A549 (cell line): ENCODE data around the gene MYDGF. TPM values are rescaled to one million over a fixed set of nuclear protein-coding genes. Genes with fewer than 3 reads are reported as not detected.

Experiments
- ATAC-seq, 2 experiments: fragments of 200-7000 bp in 1 of 2; fragments of >200 bp in 1 of 2; cut with Nextera tagmentation in 1 of 2; cut with Tn5 transposase in 1 of 2; 3 replicates each; pipeline versions ENCODE4 v1.8.0 to v1.9.1; 2018 to 2020; ENCODE audit warnings: mild to moderate bottlenecking in 1 of 2, moderate library complexity in 1 of 2
- CTCF ChIA-PET: fragments of 300-600 bp; sonication (Branson Sonifier 250); formaldehyde crosslinking; extraction: SDS; loops from one replicate; lab custom pipeline; 2021; ENCODE audit warnings: antibody characterized with exemption, inconsistent platforms; lab: Yijun Ruan, JAX
- POLR2A ChIA-PET: fragments of 350-600 bp; formaldehyde crosslinking; extraction: SDS; loops from one replicate; lab custom pipeline; 2021; ENCODE audit warnings: antibody characterized with exemption, inconsistent platforms; lab: Yijun Ruan, JAX
- DNase-seq, 2 experiments: peaks; one replicate each; pipeline versions ENCODE4 v3.0.0 to v3.0.0-alpha.2; 2011 to 2016; ENCODE audit warnings: low read depth in 1 of 2, low spot score in 1 of 2
- FAIRE-seq: peaks from 2 replicates; lab custom pipeline; 2011; peaks lifted over from hg19 to GRCh38; lab: Jason Lieb, UNC
- H3K27ac ChIP-seq, 2 experiments: fragments of >200 bp; sonication (Bioruptor Twin); formaldehyde crosslinking; 3 replicates each; pipeline ENCODE4 v1.5.1; 2016 to 2017
- H3K4me1 ChIP-seq: fragments of >200 bp; sonication (Bioruptor Twin); formaldehyde crosslinking; 3 replicates; pipeline ENCODE4 v1.6.1; 2016
- H3K4me2 ChIP-seq: fragments of >200 bp; sonication (Bioruptor Twin); formaldehyde crosslinking; 3 replicates; pipeline ENCODE4 v1.6.1; 2016
- H3K4me3 ChIP-seq: fragments of >200 bp; sonication (Bioruptor Twin); formaldehyde crosslinking; 3 replicates; pipeline ENCODE4 v1.5.1; 2016
- H3K9me3 ChIP-seq: fragments of >200 bp; sonication (Bioruptor Twin); formaldehyde crosslinking; 3 replicates; pipeline ENCODE4 v1.6.1; 2016
- BHLHE40 ChIP-seq: IDR thresholded peaks from 2 replicates; pipeline ENCODE4 v1.6.1; 2012; ENCODE audit warnings: low read depth, low read length, inconsistent platforms
- CBX2 ChIP-seq: fragments of 200-600 bp; sonication (generic); IDR thresholded peaks from 2 replicates; pipeline ENCODE4 v1.6.1; 2016; ENCODE audit warnings: low read depth, mild to moderate bottlenecking, borderline replicate concordance
- FOSB ChIP-seq: fragments of 250-450 bp; sonication (Bioruptor Pico); IDR thresholded peaks from 2 replicates; pipeline ENCODE4 v1.5.0; 2020; ENCODE audit warnings: mild to moderate bottlenecking, moderate library complexity
- HDAC2 ChIP-seq: fragments of 200-600 bp; sonication (generic); IDR thresholded peaks from 2 replicates; pipeline ENCODE4 v1.6.1; 2016
- HES2 ChIP-seq: fragments of >200 bp; sonication (Bioruptor Twin); formaldehyde crosslinking; IDR thresholded peaks from 2 replicates; pipeline ENCODE4 v1.6.1; 2016
- HMGXB4 ChIP-seq: fragments of 250-450 bp; sonication (Bioruptor Pico); IDR thresholded peaks from 2 replicates; pipeline ENCODE4 v1.5.0; 2021; ENCODE audit warnings: mild to moderate bottlenecking, moderate library complexity, borderline replicate concordance
- HOXA7 ChIP-seq: fragments of 250-450 bp; sonication (Bioruptor Pico); IDR thresholded peaks from 2 replicates; pipeline ENCODE4 v1.5.0; 2020; ENCODE audit warnings: mild to moderate bottlenecking, moderate library complexity
- HOXB5 ChIP-seq: fragments of 250-450 bp; sonication (Bioruptor Pico); IDR thresholded peaks from 2 replicates; pipeline ENCODE4 v1.5.0; 2020; ENCODE audit warnings: mild to moderate bottlenecking, moderate library complexity
- MAFK ChIP-seq: fragments of 450-650 bp; IDR thresholded peaks from 2 replicates; pipeline ENCODE4 v1.6.1; 2014; ENCODE audit not compliant: partially characterized antibody
- NPAS2 ChIP-seq: fragments of 250-450 bp; sonication (Bioruptor Pico); IDR thresholded peaks from 2 replicates; pipeline ENCODE4 v1.8.0; 2022; ENCODE audit warnings: mild to moderate bottlenecking, moderate library complexity, borderline replicate concordance
- NR3C1 ChIP-seq: fragments of >200 bp; sonication (Bioruptor Twin); formaldehyde crosslinking; IDR thresholded peaks from 3 replicates; pipeline ENCODE4 v1.6.1; 2017
- POLR2AphosphoS2 ChIP-seq: conservative IDR thresholded peaks from 2 replicates; pipeline ENCODE4 v1.6.1; 2012; ENCODE audit warnings: low read length, improper control_type of control experiment, inconsistent platforms
- RAD21 ChIP-seq, 2 experiments: fragments of >200 bp in 1 of 2; sonication (Bioruptor Twin) in 1 of 2; formaldehyde crosslinking in 1 of 2; IDR thresholded peaks in 1 of 2; conservative IDR thresholded peaks in 1 of 2; 2 replicates in 1 of 2; 3 replicates in 1 of 2; pipeline ENCODE4 v1.6.1; 2012 to 2018; ENCODE audit warnings: inconsistent platforms in 1 of 2
- RARB ChIP-seq: fragments of 250-450 bp; sonication (Bioruptor Pico); IDR thresholded peaks from 2 replicates; pipeline ENCODE4 v1.8.0; 2021; ENCODE audit warnings: mild to moderate bottlenecking, moderate library complexity
- REST ChIP-seq: fragments of 200-600 bp; sonication (generic); IDR thresholded peaks from 2 replicates; pipeline ENCODE4 v1.6.1; 2016; ENCODE audit warnings: antibody characterized with exemption, mild to moderate bottlenecking, moderate library complexity
- USF2 ChIP-seq: fragments of 450-650 bp; IDR thresholded peaks from 2 replicates; pipeline ENCODE4 v1.6.1; 2014; ENCODE audit warnings: antibody characterized with exemption
- ZFP36 ChIP-seq: fragments of 450-650 bp; IDR thresholded peaks from 2 replicates; pipeline ENCODE4 v1.6.1; 2014; ENCODE audit warnings: borderline replicate concordance; ENCODE audit not compliant: partially characterized antibody
- WGBS: methylation state at CpG from one replicate; pipeline ENCODE4 v1.1.6; 2017; ENCODE audit errors: missing lambda C conversion rate; 5-methylcytosine and 5-hydroxymethylcytosine counted together
- polyA plus RNA-seq, 4 experiments: library from polyadenylated mRNA; depleted of rRNA in 3 of 4; stranded (reverse); fragments of >200 nt; fragmentation: RNase III in 1 of 4; extraction: RNeasy Plus Mini Kit Qiagen cat#74134 plus additional on column Dnase treatment in 1 of 4; gene quantifications; 2 replicates in 3 of 4; 3 replicates in 1 of 4; pipeline ENCODE4 v1.2.3, GENCODE V29; 2011 to 2017

Gene MYDGF
- polyA plus RNA-seq, 2 of the 4 experiments (the other 2 are of a cell fraction): 62.1 to 107 TPM

GRCh38 chr19:4710281-4710600, 40.1 kb upstream of the MYDGF start (continued):
- TF ChIP-seq HMGXB4 (CRISPR knock-in tag): no peak
- no peak for TF ChIP-seq HOXA7 (CRISPR knock-in tag)
- TF ChIP-seq MAFK: no peak
- TF ChIP-seq FOSB (CRISPR knock-in tag): no peak
- TF ChIP-seq, all 56 proteins: peak for 0

GRCh38 chr19:4709440-4710280, 39.5 kb upstream of the MYDGF start:
- Histone ChIP-seq H3K4me2 (no peak overlapping the region), H3K4me3 (no peak overlapping the region), H3K4me1 (peaks cover 36% of the 10 kb centered on the region), H3K27ac (peak overlapping the region in 1 of 2 experiments; percentile 18; a peak in 1 of 6 replicates), H3K9me3 (no peaks in the 10 kb centered on the region)
- ChIA-PET CTCF (no interaction called here), POLR2A (no interaction called here)
- FAIRE-seq (no peak), DNase-seq (no peak), ATAC-seq (no peak)
- TF ChIP-seq POLR2AphosphoS2 (no peak), USF2 (no peak), HOXB5 (CRISPR knock-in tag) (no peak), NPAS2 (CRISPR knock-in tag) (no peak)
- TF ChIP-seq, all 56 proteins: peak for 0
- 91% methylated on average over 15 of the region's 20 CpGs for WGBS

GRCh38 chr19:4707956-4708650, 38.0 kb upstream of the MYDGF start:
- peaks cover 22% of the 10 kb centered on the region for H3K4me1 ChIP-seq
- ATAC-seq: no peak
- 96% methylated on average over 10 of the region's 10 CpGs for WGBS
- TF ChIP-seq BHLHE40: no peak
- TF ChIP-seq CBX2: no peak
- TF ChIP-seq HES2: no peak
- no peak for TF ChIP-seq RARB (CRISPR knock-in tag)
- TF ChIP-seq, all 56 proteins: peak for 0
- CTCF ChIA-PET: no interaction called here
- Histone ChIP-seq H3K27ac (no peak overlapping the region; a peak in 1 of 6 replicates), H3K4me3 (no peak overlapping the region), H3K9me3 (no peaks in the 10 kb centered on the region), H3K4me2 (no peak overlapping the region)
- POLR2A ChIA-PET: no interaction called here
- DNase-seq (no peak), FAIRE-seq (no peak)

- no peak overlapping the region for H3K27ac ChIP-seq
- ChIA-PET POLR2A (no interaction called here), CTCF (interaction anchor here (1.0 kb wide), 1 partner anchor 48 kb away, joined by 3 read pairs; no protein-coding TSS in a partner anchor)
- 95% methylated on average over 9 of the region's 12 CpGs for WGBS
- no peaks in the 10 kb centered on the region for H3K9me3 ChIP-seq
- TF ChIP-seq REST (no peak), HDAC2 (no peak), ZFP36 (no peak), NR3C1 (no peak), RARB (CRISPR knock-in tag) (no peak), RAD21 (conservative IDR thresholded peaks at IDR 0.05 in 1 of 2, IDR thresholded peaks at IDR 0.05 in 1 of 2) (no peak), HOXB5 (CRISPR knock-in tag) (no peak)
- no peak overlapping the region for H3K4me3 ChIP-seq
- DNase-seq (no peak), ATAC-seq (no peak), FAIRE-seq (no peak)
- no peak overlapping the region for H3K4me2 ChIP-seq
- peaks cover 15% of the 10 kb centered on the region; the same call in 2 of the 3 replicates for H3K4me1 ChIP-seq
Measured at GRCh38 chr19:4707322-4707721, 37.2 kb upstream of the MYDGF start.
